IPS DF 6.9 (cell line): ENCODE data around the gene TASOR.
A peak's percentile ranks its signal among the peaks of the same experiment; 100 is the strongest.
"Not testable (repeated sequence)": the region's sequence is repeated elsewhere in the genome, so short reads cannot be mapped to it uniquely, and the experiment has no call there.

Experiments
- DNase-seq: peaks from one replicate; pipeline ENCODE4 v3.0.0-alpha.2; 2013; ENCODE audit warnings: low read depth, low spot score
- H3K27ac ChIP-seq: one replicate; pipeline ENCODE4 v1.5.1; 2013; ENCODE audit warnings: low read length, control low read depth
- H3K27me3 ChIP-seq: 2 replicates; pipeline ENCODE4 v1.6.1; 2013; ENCODE audit warnings: mild to moderate bottlenecking, low read length; ENCODE audit not compliant: control insufficient read depth, insufficient read depth
- H3K36me3 ChIP-seq: 2 replicates; pipeline ENCODE4 v1.6.1; 2013; ENCODE audit warnings: low read length; ENCODE audit not compliant: control insufficient read depth, insufficient read depth
- H3K4me1 ChIP-seq: 2 replicates; pipeline ENCODE4 v1.6.1; 2013; ENCODE audit warnings: low read length; ENCODE audit not compliant: control insufficient read depth, insufficient read depth
- H3K4me3 ChIP-seq: 2 replicates; pipeline ENCODE4 v1.5.1; 2013; ENCODE audit warnings: mild to moderate bottlenecking, low read length
- H3K9me3 ChIP-seq: 2 replicates; pipeline ENCODE4 v1.6.1; 2013; ENCODE audit warnings: low read length, inconsistent platforms; ENCODE audit not compliant: control insufficient read depth, insufficient read depth
- WGBS: extraction: QIAGEN DNeasy Blood & Tissue Kit; methylation state at CpG from one replicate; pipeline ENCODE4 v1.1.7; 2013; ENCODE audit warnings: mixed read lengths, missing lambda C conversion rate; ENCODE audit not compliant: insufficient read length, insufficient coverage; 5-methylcytosine and 5-hydroxymethylcytosine counted together

TASOR gene

GRCh38 chr3:56702490-56703315 lies 19.6 kb upstream of the TASOR start:
- H3K36me3 ChIP-seq = no peaks in the 10 kb centered on the region
- H3K27ac ChIP-seq = no peak overlapping the region
- no peaks in the 10 kb centered on the region for H3K9me3 ChIP-seq
- H3K4me1 ChIP-seq = no peaks in the 10 kb centered on the region
- peak; percentile 29 for DNase-seq
- WGBS = no CpG with 5 or more reads among the region's 5 CpGs
- H3K4me3 ChIP-seq = no peak overlapping the region
- H3K27me3 ChIP-seq = no peaks in the 10 kb centered on the region

GRCh38 chr3:56700151-56700550 lies 17.1 kb upstream of the TASOR start:
- Histone ChIP-seq H3K36me3 (no peaks in the 10 kb centered on the region), H3K9me3 (no peaks in the 10 kb centered on the region), H3K27ac (no peak overlapping the region), H3K27me3 (no peaks in the 10 kb centered on the region), H3K4me3 (no peak overlapping the region), H3K4me1 (no peaks in the 10 kb centered on the region)
- WGBS = no CpG with 5 or more reads among the region's 4 CpGs
- DNase-seq = no peak

DNA sequence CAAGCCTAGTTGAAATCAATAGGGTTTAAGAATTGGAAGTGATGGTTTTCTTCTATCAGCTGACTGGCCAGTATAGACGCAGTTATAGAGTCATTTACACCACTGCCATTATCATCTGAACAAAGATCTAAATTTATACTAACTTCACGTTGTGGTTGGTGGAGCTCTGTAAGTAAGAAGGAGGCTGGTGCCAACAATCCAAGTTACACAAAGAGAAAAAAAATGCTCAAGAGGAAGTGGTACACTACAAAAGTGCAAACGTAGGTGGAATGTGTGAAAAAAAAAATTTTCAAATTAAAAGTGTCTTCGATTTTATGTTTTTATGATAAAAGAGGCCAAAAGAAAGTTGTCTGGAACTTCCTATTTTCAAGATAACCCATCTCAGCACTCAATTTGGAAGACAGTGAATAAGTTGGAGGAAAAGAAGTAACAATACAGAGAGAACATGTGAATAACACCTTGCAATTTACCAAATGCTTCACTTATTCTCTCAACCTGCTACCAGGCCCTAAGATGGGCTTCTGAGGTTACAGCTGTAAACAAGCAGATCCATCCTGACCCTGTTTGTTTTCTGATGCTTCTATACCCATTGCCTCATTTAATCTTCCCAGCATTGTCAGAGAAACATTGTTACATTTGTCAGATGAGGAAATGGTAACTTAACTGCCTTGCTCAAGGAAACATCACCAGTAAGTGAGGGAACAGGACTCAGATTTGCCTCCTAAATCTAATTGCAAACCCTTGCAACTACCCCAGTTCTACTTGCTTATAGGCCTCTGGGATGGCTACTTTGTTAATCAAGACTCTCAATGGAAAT lies 12.0 kb upstream of the TASOR start:
- no peaks in the 10 kb centered on the region for H3K9me3 ChIP-seq
- no peak overlapping the region for H3K4me3 ChIP-seq
- H3K36me3 ChIP-seq = no peaks in the 10 kb centered on the region
- no peaks in the 10 kb centered on the region for H3K4me1 ChIP-seq
- no CpG with 5 or more reads among the region's 4 CpGs for WGBS
- DNase-seq = no peak
- no peaks in the 10 kb centered on the region for H3K27me3 ChIP-seq
- H3K27ac ChIP-seq = no peak overlapping the region

DNA sequence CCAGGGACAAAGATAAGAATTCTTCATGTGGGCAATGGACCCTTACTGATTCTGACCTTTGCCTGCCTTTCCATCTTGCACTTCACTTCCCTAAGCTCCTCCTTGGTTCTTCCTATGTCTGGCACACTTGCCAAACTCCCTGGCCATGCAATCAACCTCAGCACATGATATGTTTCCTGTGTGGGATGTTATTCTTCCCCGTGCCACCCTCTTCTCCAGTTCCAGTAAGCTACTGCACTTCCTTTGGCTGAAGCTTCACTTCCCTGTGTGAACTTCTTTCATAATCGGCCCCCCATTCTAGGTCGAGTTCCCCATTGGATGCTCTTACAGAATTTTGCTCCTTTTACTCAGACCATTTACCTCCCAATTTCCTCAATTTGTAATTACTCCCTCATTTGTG lies 10.7 kb upstream of the TASOR start:
- H3K27me3 ChIP-seq = no peaks in the 10 kb centered on the region
- no CpG with 5 or more reads among the region's 3 CpGs for WGBS
- H3K4me3 ChIP-seq = no peak overlapping the region
- no peaks in the 10 kb centered on the region for H3K9me3 ChIP-seq
- no peak for DNase-seq
- no peaks in the 10 kb centered on the region for H3K36me3 ChIP-seq
- no peaks in the 10 kb centered on the region for H3K4me1 ChIP-seq
- no peak overlapping the region for H3K27ac ChIP-seq

DNA sequence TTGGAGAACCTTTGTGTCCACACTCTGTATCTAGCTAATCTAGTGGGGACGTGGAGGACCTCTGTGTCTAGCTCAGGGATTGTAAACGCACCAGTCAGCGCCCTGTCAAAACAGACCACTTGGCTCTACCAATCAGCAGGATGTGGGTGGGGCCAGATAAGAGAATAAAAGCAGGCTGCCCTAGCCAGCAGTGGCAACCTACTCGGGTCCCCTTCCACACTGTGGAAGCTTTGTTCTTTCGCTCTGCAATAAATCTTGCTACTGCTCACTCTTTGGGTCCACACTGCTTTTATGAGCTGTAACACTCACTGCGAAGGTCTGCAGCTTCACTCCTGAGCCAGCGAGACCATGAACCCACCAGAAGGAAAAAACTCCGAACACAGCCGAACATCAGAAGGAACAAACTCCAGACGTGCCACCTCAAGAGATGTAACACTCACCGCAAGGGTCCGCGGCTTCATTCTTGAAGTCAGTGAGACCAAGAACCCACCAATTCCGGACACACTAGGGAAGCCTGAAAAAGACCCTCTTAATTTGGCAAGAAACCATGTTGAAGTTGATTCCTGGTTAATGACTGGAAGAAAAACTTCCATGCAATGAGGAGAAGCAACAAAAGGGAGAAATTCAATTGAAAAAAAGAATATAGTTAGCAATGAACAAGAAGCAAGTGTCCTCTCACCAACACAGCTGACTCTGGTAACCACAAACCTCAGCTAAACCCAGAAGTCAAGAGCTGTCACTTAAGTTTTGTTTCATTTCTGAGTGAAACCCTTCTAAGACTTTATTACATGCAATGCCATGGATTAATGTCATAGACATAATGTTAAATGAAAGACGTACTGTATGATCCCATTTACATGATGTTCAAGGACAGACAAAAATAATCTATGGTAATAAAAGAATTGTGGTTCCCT lies 9.7 kb upstream of the TASOR start:
- not testable (repeated sequence) for H3K27ac ChIP-seq, H3K4me1 ChIP-seq, H3K9me3 ChIP-seq, H3K4me3 ChIP-seq, DNase-seq, H3K36me3 ChIP-seq, H3K27me3 ChIP-seq
- WGBS = no CpG with 5 or more reads among the region's 15 CpGs

DNA sequence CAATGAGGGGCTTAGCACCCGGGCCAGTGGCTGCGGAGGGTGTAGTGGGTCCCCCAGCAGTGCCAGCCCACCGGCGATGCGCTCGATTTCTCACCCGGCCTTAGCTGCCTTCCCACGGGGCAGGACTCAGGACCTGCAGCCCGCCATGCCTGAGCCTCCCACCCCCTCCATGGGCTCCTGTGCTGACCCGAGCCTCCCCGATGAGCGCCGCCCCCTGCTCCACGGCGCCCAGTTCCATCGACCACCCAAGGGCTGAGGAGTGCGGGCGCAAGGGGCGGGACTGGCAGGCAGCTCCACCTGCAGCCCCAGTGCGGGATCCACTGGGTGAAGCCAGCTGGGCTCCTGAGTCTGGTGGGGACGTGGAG lies 8.9 kb upstream of the TASOR start:
- not testable (repeated sequence) for H3K4me3 ChIP-seq
- WGBS = no CpG with 5 or more reads among the region's 21 CpGs

GRCh38 chr3:56691165-56692000 lies 8.3 kb upstream of the TASOR start:
- Histone ChIP-seq H3K27me3 (no peaks in the 10 kb centered on the region), H3K27ac (no peak overlapping the region), H3K36me3 (no peaks in the 10 kb centered on the region), H3K4me1 (no peaks in the 10 kb centered on the region), H3K9me3 (no peaks in the 10 kb centered on the region), H3K4me3 (no peak overlapping the region)
- DNase-seq = no peak
- WGBS = no CpG with 5 or more reads among the region's 19 CpGs

More for the DNA sequence above, 8.9 kb upstream of the TASOR start:
- not testable (repeated sequence) for H3K36me3 ChIP-seq, H3K27me3 ChIP-seq, H3K27ac ChIP-seq, H3K9me3 ChIP-seq, H3K4me1 ChIP-seq, DNase-seq

DNA sequence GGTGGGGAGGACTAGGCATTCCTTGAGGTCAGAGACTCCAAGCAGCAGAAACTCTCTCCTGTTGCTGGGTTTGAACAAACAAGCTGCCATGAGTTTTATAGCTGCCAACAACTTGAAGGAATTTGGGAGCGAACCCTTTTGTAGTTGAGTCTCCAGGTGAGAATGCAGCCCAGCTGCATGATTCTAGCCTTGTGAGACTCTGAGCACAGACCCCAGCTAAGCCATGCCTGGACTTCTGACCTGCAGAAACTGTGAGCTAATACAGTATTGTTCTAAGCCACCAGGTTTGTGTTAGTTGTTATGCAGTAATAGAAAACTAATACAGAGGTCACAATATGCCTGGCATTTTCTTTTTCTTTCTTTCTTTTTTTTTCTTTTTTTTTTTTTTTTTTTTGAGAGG lies 6.2 kb upstream of the TASOR start:
- no peak for DNase-seq
- Histone ChIP-seq H3K4me3 (no peak overlapping the region), H3K27me3 (peaks cover 1% of the 10 kb centered on the region; the same call in 1 of the 2 replicates), H3K27ac (no peak overlapping the region), H3K4me1 (no peaks in the 10 kb centered on the region), H3K9me3 (no peaks in the 10 kb centered on the region), H3K36me3 (no peaks in the 10 kb centered on the region)
- no CpG with 5 or more reads among the region's 1 CpG for WGBS

- Histone ChIP-seq H3K27me3 (peaks cover 11% of the 10 kb centered on the region), H3K4me3 (no peak overlapping the region), H3K9me3 (no peaks in the 10 kb centered on the region), H3K27ac (no peak overlapping the region), H3K4me1 (peaks cover 2% of the 10 kb centered on the region; the same call in 1 of the 2 replicates), H3K36me3 (no peaks in the 10 kb centered on the region)
- no CpG with 5 or more reads among the region's 1 CpG for WGBS
- DNase-seq = no peak
Measured at GRCh38 chr3:56688191-56688590, 5.1 kb upstream of the TASOR start.
